Body of pancreas (tissue), 4 donors: ENCODE results near the gene FIGLA. TPM values are rescaled to one million over a fixed set of nuclear protein-coding genes. Genes with fewer than 3 reads are reported as not detected.

Experiments
- ATAC-seq: fragments of 150-250 bp; one replicate; pipeline ENCODE4 v1.9.1; 2016
- DNase-seq, 4 donors: peaks; one replicate each; pipeline ENCODE4 v3.0.0-alpha.2; 2019
- H3K27ac ChIP-seq, 4 donors: fragments of 200-600 bp; sonication (generic); 1 replicate in 3 of 4; 2 replicates in 1 of 4; pipeline versions ENCODE4 v1.5.1 to v1.6.1; 2016 to 2019; ENCODE audit warnings: mild to moderate bottlenecking in 1 of 4, mixed read lengths in 1 of 4, moderate library complexity in 1 of 4
- H3K27me3 ChIP-seq, 2 donors: fragments of 200-600 bp; sonication (generic); one replicate each; pipeline ENCODE4 v1.6.0; 2016; ENCODE audit warnings: mild to moderate bottlenecking in 1 of 2
- H3K36me3 ChIP-seq, 2 donors: fragments of 200-600 bp; sonication (generic); replicated peaks in 1 of 2; 2 replicates each; pipeline ENCODE4 v1.5.1; 2016; ENCODE audit warnings: low read depth in 2 of 2; ENCODE audit not compliant: insufficient read depth in 1 of 2
- H3K4me1 ChIP-seq: fragments of 200-600 bp; sonication (generic); one replicate; pipeline ENCODE4 v1.6.0; 2016
- H3K4me3 ChIP-seq, 2 donors: fragments of 200-600 bp; sonication (generic); 1 replicate in 1 of 2; 2 replicates in 1 of 2; pipeline ENCODE4 v1.5.1; 2016 to 2019
- H3K9me3 ChIP-seq, 3 donors: fragments of 200-600 bp; sonication (generic); 1 replicate in 2 of 3; 2 replicates in 1 of 3; pipeline ENCODE4 v1.5.1; 2016
- POLR2A ChIP-seq, 3 donors: fragments of 450-650 bp; IDR thresholded peaks; one replicate each; pipeline ENCODE4 v1.6.1; 2016; ENCODE audit warnings: antibody characterized with exemption in 3 of 3, mild to moderate bottlenecking in 2 of 3
- WGBS, 2 donors: methylation state at CpG; one replicate each; pipeline ENCODE4 v1.1.5; 2017; 5-methylcytosine and 5-hydroxymethylcytosine counted together
- intact Hi-C: fragments of 100-400 bp; cut with DNase I; formaldehyde crosslinking; loops from one replicate; pipeline ENCODE4 v1.15.1; 2023
- total RNA-seq, 2 donors: library from RNA; depleted of rRNA; stranded (reverse); fragments of >200 nt; gene quantifications; one replicate each; pipeline ENCODE4 v1.1.0, GENCODE V29; 2016
- TF ChIP-seq, protein P1 (sequence below), 7 experiments: fragments of 450-650 bp in 4 of 7; fragments of 200-600 bp in 3 of 7; sonication (generic) in 3 of 7; IDR thresholded peaks; one replicate each; pipeline ENCODE4 v1.5.1; 2016 to 2019; ENCODE audit warnings: antibody characterized with exemption in 7 of 7

The FIGLA gene
- total RNA-seq, 2 donors from 2014 or later, result not detected

DNA sequence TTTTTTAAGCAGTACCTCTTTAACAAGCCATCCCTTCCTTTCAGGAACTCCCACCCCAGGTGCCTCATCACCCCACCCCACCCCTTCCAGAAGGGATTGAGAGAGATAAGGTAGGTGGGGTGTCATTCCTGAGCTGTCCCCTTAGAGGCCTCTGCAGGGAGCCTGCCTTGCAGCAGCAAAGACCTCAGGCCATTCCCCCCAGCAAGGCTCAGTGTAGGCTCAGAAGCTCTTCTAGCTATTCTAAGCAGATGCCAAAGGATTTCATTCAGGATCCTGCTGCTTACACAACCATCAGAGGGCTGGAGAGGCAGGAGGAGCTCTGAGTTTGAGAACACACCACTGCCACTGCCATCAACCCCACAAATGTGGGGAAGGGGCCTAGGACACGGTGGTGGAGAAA is 5.8 kb upstream of the FIGLA start:
- no peaks in the 10 kb centered on the region for H3K9me3 ChIP-seq
- WGBS, 2 donors, result 87 to 92% methylated on average over 1 of the region's 1 CpG
- H3K4me3 ChIP-seq, result no peak overlapping the region
- ATAC-seq, result no peak
- H3K27me3 ChIP-seq, result no peaks in the 10 kb centered on the region
- no peak for TF ChIP-seq POLR2A (IDR thresholded peaks at IDR 0.05)
- TF ChIP-seq, protein P1, sequence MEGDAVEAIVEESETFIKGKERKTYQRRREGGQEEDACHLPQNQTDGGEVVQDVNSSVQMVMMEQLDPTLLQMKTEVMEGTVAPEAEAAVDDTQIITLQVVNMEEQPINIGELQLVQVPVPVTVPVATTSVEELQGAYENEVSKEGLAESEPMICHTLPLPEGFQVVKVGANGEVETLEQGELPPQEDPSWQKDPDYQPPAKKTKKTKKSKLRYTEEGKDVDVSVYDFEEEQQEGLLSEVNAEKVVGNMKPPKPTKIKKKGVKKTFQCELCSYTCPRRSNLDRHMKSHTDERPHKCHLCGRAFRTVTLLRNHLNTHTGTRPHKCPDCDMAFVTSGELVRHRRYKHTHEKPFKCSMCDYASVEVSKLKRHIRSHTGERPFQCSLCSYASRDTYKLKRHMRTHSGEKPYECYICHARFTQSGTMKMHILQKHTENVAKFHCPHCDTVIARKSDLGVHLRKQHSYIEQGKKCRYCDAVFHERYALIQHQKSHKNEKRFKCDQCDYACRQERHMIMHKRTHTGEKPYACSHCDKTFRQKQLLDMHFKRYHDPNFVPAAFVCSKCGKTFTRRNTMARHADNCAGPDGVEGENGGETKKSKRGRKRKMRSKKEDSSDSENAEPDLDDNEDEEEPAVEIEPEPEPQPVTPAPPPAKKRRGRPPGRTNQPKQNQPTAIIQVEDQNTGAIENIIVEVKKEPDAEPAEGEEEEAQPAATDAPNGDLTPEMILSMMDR (IDR thresholded peaks at IDR 0.05), result no peak
- DNase-seq, result no peak
- H3K4me1 ChIP-seq, result peaks cover 5% of the 10 kb centered on the region
- H3K36me3 ChIP-seq, result no peaks in the 10 kb centered on the region
- no peak overlapping the region for H3K27ac ChIP-seq
- intact Hi-C loops, result loop anchor here (10.0 kb wide), 1 partner anchor 149 kb away; no protein-coding TSS in a partner anchor

DNA sequence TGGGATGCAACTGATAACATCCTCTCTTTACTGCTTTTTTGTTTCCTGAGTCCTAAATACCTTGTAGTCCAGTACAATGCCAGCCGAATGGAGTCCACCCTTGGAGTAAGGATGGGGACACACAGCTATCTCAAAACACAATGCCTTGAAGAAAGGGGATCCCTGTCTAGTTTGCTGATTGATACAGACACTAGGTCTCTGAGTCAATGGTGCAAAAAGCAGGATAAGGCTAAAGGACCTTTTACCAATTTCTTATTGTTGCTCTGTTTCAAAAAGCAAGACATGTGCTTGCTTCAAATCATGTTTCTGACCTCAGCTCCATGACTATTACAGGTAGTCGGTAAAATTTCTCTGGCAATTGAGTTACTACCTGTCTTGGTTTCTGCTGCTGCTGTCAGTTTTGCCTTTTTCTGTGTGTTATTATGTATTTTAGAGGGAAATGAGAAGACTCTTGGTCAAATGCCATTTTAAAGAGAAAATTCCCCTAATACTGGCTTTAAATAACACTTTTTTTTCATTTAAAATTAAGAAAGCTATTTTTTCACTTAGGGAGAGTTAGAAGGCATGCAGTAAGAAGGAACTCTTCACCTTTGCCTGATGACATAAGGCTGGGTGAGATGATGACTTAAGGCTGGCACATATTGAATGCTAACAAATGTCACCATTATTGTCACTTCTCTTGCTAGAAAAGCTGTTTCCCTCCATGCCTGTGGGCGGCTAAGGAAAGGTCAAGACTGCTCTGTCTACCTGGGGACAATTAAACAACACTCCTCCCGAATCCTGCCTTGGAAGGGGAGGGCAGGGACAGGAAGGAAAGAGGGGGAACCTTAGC is 4.9 kb upstream of the FIGLA start:
- no peak for TF ChIP-seq POLR2A (IDR thresholded peaks at IDR 0.05)
- peaks cover 9% of the 10 kb centered on the region for H3K4me1 ChIP-seq
- no peak overlapping the region for H3K27ac ChIP-seq
- ATAC-seq (no peak), DNase-seq (no peak)
- H3K36me3 ChIP-seq, result no peaks in the 10 kb centered on the region
- no peaks in the 10 kb centered on the region for H3K9me3 ChIP-seq
- peaks cover 0 to 2% of the 10 kb centered on the region in 2 donors for H3K27me3 ChIP-seq
- intact Hi-C loops, result loop anchor here (10.0 kb wide), 1 partner anchor 149 kb away; no protein-coding TSS in a partner anchor
- 70 to 73% methylated on average over 4 of the region's 4 CpGs for WGBS, 2 donors
- no peak overlapping the region for H3K4me3 ChIP-seq

DNA sequence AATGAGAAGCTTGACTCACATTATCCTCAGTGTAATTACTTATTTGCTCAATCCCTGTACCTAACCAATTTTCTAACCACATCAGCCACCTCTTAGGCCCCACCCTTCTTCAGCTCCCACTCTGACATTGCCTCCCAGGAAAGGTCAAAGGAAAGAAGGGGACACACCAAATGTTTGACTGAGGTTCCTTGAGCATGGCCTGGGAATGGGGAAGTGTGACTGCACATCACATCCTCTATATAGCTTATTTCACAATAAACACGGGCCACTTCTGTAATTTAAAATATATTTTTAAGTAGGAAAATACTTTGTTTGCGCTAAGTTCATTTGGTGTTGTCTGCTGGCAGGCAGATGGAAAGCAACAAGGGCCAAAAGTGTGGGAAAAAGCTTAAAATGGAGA is 3.0 kb upstream of the FIGLA start:
- ATAC-seq, result no peak
- intact Hi-C loops, result loop anchor here (10.0 kb wide), 1 partner anchor 151 kb away; no protein-coding TSS in a partner anchor
- H3K4me1 ChIP-seq, result peaks cover 19% of the 10 kb centered on the region
- no peaks in the 10 kb centered on the region for H3K36me3 ChIP-seq
- TF ChIP-seq POLR2A (IDR thresholded peaks at IDR 0.05), result no peak
- TF ChIP-seq, protein P1 (IDR thresholded peaks at IDR 0.05), result no peak
- peaks cover 0 to 7% of the 10 kb centered on the region in 2 donors for H3K27me3 ChIP-seq
- DNase-seq, result no peak
- H3K4me3 ChIP-seq, result no peak overlapping the region
- no peak overlapping the region for H3K27ac ChIP-seq
- WGBS, 2 donors, result 61 to 75% methylated on average over 2 of the region's 2 CpGs
- H3K9me3 ChIP-seq, result no peaks in the 10 kb centered on the region

DNA sequence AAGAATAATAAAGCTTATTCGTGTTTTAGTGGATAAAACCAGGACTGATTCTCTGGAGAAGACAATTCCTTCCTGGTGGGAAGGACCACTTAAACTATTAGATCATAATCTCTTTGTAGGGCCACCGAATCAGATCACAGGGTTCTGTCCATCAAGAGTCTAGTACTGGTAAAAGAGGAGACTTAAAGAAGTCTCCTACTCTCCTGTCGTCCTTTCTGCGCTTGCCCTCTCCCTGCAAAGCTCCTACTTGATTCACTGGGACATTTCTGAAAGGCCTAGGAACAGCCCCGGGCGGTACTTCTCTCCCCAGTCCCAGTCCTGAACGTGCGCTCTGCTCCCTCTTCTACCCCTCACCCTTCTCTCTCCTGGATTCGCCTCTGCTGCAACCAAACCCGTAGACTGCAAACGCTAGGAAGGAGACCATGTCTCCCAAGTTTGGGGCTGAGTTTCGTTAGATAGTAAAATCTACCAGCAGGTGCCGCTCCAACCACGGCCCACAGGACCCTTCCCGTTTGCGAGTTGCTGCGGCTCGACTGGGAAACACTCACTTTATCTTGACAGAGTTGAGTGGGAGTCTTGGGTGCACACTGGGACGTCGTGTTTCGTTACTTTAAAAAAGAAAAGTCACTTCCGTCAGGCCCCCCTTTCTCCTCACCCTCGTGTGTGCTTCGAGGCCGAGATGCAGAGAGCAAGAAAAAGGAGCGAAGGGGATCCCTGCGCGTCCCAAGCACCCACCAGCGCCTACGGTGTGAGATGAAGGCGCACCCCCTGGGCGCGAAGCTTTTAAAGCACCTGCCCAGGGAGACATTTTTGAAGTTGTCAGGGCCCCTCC is 923 bp downstream of the FIGLA start:
- DNase-seq (peak; percentile 70 to 82 (median 76)), ATAC-seq (peak; percentile 85)
- no peak overlapping the region for H3K27ac ChIP-seq
- 4 to 7% methylated on average over 23 to 33 of the region's 33 CpGs for WGBS, 2 donors
- TF ChIP-seq, protein P1 (IDR thresholded peaks at IDR 0.05), result peak; percentile 45 to 78 (median 59)
- no peak for TF ChIP-seq POLR2A (IDR thresholded peaks at IDR 0.05)
- H3K4me3 ChIP-seq, result no peak overlapping the region
- H3K4me1 ChIP-seq, result peaks cover 19% of the 10 kb centered on the region
- H3K9me3 ChIP-seq, result no peaks in the 10 kb centered on the region
- no peaks in the 10 kb centered on the region for H3K36me3 ChIP-seq
- intact Hi-C loops, result loop anchor here (10.0 kb wide), 1 partner anchor 155 kb away; no protein-coding TSS in a partner anchor
- peaks cover 0 to 7% of the 10 kb centered on the region in 2 donors for H3K27me3 ChIP-seq
